Ramos (cell line): ENCODE measurements around the gene EML6.

Experiments used
- in situ Hi-C: fragments of 300-500 bp; cut with MboI; formaldehyde crosslinking; loops from one replicate; pipeline ENCODE4 v1.14.3; 2022; ENCODE audit warnings: low sequenced_read_pairs; ENCODE audit not compliant: unreplicated experiment

The EML6 gene

DNA sequence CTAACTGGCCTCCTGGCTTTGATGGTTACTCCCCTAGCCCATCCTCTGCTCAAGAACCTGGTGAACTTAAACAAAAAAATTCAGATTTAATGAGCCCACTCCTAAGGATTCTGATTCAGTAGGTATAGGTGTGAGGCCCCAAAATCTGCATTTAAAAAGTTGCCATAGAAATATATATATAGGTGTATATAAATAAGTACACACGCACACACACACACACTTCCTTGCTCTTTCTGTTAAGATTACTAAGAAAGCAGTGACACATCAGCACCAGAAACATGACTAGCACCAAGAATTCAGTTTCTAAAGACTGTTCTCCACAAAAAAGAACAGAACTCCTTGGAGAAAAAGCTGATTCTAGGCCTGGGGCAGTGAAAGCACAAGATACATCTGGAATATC is 17.8 kb downstream of the EML6 start:
- in situ Hi-C loops, result no loop called here

DNA sequence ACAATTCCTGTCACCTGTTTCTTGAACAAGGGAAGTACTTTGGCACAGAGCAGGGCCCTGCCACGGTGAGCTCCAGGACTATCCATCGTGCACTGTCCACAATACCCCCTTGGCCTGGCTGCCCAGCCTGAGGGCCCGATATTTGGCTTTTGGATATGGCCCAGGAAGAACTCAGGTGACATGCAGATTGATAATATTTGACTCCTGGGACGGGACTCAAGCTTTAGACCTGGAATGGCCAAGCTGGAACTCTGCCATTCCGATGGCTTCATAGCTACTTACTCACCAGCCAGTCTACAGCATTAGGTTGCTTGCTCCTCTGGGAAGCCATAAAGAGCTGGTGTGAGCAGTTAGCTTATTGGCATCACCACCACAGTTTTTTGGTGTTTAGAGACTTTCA is 26.6 kb downstream of the EML6 start:
- in situ Hi-C loops, result no loop called here

DNA sequence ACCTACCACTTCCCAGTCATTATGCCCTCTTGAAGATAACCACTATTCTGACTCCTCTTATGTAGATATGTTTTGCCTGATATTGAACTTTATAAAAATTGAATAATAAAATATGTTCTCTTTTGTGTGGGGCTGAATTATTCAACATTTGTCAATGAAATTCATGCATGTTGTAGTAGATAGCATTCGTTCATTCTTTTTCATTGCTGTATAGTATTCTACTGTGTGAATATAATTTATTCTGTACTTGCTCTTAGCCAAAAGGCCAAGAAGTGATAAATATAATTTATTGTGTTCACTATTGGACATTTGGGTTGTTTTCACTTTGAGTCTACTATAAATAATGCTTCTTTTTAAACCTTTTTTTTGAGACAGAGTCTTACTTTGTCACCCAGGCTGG is 29.0 kb downstream of the EML6 start:
- in situ Hi-C loops, result no loop called here

DNA sequence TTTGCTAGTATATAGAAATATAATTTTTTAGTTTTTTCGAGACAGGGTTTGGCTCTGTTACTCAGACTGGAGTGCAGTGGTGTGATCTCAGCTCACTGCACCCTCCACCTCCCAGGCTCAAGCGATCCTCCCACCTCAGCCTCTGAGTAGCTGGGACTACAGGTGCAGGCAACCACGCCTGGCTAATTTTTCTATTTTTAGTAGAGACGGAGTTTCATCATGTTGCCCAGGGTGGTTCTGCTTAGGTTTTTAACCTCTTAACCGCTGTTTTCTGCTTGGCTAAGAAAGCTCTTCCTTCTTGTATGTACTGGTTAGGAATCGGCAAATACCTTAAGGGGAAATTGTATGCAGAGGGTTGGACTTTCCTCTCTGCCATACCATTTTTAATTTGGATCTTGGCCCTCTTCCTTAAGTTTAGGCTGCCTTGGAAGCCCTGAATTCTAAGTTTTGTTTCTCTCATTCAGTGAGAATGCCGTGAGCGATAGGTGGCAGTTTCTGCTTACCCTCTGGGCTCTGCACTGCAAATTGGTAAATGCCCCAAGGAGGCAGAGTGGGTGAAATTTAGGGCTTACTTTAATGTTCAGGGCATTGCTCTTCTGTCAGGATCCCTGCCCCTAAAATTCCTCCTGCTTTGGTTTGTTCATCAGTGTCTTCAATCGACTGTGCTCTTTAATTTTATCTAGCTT is 32.3 kb downstream of the EML6 start:
- in situ Hi-C loops, result no loop called here

DNA sequence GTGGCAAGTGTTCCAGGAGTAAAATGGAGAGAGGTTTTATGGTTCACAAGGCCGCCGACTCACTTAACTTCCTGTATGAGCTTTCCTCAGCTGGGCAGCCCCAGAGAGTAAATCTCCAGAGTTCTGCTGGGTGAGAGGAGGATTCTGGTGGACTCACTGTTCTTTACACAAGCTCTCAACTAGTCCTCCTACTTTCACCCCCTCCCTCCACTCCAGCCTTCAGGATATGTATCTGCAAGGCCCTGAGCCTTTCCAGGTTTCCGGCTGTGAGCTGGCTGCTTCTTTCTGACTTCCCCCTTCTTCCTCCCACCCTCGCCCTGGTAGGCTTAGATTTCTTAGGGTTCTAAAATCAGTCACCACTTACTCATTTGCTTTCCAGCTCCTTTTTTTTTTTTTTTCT is 34.0 kb downstream of the EML6 start:
- in situ Hi-C loops, result no loop called here

DNA sequence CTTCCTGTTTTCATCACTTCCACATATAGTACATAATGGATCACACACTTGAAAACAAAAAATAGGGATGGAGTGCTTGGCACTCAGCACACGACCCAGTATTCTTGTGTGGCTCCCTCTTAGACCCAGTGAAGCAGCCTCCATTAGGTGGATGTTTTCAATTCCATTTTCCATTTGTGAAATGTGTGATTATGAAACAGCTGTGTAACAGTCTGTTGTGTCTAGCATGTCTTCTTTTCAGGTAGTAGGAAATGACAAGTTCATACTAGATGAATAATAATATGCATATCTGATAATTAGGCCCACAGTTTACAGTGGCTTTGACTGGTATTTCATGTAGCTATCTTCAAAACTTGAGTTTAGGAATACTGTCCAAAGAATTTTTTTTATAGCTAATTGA is 35.5 kb downstream of the EML6 start:
- in situ Hi-C loops, result no loop called here

DNA sequence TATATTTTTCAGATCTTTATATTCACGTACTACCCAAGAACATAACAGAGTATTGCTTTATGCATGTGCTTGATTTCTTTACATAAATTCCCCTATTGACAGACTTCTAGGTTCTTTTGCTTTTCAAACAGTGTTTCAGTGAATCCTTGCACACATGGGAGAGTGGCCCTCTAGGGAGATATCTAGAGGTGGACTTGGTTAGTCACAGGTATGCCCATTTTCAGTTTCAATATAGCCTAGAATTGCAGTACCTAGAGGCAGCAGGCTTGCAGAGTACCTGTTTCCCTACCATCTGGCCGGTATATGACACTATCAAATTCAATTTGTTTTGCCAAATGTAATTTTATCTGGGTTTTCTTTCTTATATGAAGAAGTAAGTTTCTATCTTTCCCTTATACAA is 36.8 kb downstream of the EML6 start:
- in situ Hi-C loops, result no loop called here

DNA sequence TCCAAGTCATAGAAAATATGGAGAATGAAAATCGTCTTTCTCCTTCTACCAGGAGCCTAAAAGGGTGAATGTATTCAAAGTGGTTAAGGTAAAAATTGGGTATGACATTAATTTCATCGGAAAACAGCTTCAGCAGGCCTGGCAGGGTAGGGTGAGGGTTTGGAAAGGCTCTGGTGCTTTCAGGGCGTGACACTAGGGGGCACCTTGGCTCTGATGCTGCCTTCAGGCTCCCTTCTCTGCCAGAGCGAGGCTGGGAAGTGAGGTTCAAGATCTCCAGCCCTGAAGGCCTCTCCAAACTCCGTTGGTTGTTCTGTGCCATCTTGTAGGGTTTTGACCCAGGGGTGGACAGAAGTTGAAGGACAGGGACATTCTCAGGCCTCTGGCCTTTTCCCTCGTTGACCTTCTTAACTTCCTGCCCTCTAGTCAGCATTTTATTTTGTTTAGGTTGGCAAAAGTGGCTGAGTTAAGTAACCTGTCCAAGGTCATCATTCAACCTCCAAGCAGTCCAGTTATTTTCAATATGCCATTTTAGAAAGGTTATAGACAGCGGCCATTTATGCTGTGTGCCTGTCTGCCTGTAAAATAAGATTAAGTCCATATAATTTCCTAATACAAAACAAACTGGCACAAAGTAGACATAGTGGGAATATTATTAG is 40.3 kb downstream of the EML6 start:
- in situ Hi-C loops, result no loop called here

DNA sequence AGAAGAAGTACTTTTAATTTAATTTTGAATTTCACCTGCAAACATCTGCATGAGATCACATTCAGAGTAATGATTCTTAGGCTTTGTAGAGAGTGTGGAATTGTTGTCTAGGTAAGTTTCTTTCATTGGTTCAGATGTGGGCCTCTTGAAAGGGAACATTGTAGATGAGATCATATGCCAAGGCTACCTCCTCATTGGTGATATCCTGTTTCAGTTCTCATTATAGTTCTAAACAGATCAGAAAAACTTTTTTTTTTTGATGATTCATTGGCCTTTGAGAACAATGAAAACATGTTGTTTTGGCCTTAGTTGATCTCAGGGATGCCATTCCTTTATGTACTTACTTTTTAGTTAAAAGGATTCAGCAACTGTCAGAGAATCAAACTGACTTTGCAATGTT is 44.5 kb downstream of the EML6 start:
- in situ Hi-C loops, result no loop called here

DNA sequence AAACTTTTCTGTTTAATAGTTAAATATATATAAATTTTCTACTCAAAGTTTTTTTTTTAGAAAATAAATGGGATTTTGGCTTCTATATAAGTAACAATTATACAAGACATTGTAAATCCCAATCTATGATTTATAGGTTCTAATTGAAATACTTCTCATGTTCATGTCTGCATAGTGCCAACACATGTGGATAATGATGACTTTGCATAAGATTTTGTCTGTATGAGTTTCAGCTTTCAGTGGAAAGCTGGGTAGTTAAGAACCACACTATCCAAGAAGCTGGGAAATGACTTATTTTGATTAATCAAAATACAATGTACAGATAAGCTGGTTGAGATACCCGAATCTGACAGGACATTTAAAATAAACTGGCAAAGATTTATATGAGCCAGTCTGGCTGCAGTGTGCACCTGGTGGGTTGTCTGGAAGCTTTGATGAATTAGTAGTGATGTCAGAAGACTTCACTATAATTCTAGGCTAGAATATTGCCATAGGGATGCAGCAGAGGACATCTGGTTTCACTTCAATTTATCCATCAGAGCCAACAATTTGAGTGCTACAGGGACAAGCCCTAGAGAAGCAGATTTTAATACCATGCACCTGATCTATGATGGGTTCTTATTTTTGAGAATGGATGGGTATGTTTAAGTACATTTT is 45.4 kb downstream of the EML6 start:
- in situ Hi-C loops, result no loop called here

DNA sequence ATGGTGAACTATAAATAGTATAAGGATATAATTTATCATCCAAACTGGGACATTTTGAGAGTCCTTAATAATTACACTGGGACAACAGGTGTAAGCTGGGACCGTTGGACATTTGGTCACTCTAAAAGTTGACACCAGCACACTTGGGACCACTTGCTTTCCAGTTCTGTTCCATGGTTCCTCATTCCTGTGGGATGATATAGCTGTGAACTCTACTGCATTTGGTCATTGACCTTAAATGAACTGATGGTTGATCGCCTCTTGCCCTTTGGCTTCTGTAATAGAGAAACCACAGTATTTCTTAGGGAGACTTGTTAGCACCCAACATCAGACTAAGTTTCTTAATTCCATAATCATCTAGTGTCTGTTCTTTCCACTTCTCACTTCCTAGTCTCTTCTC is 46.7 kb downstream of the EML6 start:
- in situ Hi-C loops, result no loop called here

DNA sequence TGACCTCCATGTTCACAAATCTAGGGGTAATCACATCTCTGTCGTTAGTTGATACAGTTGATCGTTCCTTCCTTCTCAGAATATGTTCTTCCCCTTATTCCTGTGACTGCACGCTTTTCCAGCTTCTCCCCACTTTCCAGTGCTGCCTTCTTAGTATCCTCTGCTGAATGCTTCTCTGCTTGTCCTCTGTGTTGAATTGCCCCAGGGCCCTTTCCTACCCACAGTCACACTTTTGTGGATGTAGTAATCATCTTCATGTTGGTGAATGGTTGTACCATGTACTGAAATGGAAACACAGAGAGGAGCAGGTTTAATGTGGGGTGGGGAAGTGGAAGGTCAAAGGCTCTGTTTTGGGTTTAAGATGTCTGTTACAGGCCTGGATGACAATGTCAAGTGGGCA is 47.2 kb downstream of the EML6 start:
- in situ Hi-C loops, result no loop called here

DNA sequence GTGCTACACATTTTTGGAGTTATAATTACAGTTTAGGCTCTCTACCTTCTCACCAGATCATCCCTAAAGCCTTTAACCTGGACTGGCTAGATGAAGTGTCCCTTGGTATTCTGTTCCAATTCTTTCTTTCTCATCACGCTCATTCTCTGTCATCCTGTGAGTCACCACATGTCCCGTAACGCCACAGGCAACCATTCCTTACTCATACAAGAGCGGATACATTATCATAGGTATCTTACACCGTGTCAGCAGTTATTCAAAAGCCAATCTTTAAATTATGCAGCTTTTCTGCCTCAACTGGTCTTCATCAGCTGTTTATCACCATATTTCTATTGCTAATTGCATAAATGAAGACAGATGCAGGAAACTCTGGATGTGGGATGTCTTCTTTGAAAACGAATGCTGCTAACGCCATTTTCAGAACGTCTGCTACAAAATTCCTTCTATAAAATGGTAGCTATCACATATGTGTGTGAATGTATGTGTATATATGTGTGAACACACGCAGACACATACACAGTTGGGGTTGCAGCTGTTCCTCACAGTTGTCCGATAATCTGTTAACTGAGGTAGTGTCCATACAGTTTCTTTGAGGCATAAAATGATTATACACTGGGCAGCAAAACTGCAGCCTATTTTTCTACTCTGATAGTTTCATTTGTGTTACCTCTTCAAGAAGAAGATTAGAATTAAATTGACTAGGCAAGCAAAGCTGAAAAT is 47.9 kb downstream of the EML6 start:
- in situ Hi-C loops, result no loop called here

DNA sequence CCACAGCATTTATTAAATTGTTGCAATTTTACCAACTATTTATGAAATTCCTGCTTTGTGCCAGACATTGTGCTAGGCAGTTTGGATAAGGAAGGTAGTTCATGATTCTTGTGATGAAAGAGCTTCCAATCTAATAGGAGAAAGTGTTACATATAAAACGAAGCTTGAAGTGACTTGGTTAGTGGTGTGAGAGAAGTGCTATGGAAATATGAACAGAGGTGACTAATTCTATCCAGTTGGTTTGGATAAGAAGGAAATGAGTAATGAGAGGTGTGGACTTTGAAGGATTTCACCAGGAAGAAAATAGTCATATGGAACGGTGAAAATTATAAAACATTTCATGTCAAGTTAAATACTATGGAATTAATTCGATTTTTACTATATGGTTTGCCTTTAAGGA is 48.6 kb downstream of the EML6 start:
- in situ Hi-C loops, result no loop called here

DNA sequence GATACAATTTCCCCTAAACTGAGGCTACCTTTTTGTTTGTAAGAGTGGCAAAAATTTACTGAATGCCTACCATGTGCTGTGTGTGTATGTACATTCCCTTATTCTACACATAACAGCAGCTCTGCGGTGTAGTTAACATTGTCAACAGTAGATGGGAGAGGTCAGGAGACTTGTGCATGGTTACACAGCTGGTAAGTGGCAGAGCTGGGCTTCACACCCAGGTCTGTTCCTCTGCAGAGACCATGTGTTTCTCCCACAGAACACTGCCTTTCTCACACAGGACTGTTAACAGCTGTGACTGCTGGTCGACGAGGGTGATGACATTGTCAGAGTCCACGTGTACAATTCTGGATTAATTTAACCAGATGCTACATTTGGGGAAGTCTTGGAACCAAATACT is 49.1 kb downstream of the EML6 start:
- in situ Hi-C loops, result no loop called here

DNA sequence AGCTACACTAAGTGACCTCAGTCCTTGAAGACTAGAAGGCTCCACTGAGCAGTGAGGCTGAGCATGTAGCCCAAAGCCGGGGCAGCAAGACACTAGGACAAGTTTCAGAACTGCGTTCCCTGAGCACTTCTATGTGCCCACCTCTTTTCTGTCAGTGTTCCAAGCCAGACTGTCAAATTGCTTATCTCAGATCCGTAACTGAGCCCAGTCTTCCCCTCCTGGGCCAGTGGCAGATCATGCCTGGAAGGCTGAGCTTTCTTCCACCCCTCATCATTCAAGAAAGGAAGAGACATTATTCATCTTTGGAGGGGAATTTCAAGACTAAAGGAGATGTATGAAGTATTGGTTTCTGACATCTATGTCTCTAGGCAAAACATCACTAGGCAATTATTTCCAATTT is 49.8 kb downstream of the EML6 start:
- in situ Hi-C loops, result no loop called here

DNA sequence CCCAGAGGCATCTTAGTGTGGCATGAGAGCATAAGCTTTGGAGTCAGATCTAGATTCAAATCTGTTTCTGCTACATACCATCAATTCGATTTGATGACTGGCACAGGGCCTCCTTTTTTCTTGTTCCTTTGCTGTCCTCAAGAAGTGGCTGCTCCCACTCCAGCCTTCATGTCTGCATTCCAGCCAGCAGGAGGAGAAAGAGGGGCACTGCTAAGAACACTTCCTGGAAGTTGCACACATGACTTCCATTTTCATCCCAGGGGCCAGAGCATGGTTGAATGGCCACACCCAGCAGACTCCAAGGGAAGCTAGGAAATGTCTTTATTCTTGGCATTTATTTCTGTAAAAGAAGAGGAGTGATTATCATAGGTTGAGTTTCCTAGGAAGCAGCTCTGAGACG is 50.4 kb downstream of the EML6 start:
- in situ Hi-C loops, result no loop called here

DNA sequence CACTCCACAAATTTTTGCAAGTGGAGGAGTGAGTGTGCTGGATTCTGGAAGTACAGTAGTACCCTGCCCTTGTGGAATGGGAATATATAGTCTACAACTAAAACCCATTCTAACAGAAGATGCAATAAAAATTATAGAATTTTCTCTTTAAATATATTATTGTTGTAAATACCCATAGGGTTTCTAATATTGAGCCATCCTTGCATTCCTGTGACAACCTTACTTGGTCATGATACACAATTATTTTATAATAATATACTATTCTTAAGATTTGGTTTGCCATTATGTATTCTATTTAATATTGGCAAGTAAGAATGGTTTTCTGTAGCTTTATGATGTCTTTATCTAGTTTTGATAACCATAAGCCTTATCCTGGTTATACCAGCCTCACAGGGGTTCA is 52.2 kb downstream of the EML6 start:
- in situ Hi-C loops, result no loop called here

DNA sequence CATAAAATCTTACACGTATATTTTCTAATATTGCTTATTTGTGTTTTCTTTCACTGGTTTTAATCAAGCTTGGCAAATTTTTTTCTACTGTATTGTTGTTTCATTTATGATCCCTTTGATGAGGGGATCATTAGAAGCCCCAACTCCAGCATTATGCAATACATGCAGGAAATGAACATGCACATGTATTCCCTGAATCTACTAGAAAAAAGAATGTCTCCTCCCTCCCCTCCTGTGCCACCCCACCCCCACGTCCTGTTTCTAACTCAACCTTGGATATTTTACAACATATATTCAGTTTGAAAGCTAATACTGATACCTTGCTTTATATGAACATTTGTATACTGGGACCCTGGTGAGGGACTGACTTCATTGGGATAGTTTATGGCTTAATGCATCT is 53.0 kb downstream of the EML6 start:
- in situ Hi-C loops, result no loop called here

DNA sequence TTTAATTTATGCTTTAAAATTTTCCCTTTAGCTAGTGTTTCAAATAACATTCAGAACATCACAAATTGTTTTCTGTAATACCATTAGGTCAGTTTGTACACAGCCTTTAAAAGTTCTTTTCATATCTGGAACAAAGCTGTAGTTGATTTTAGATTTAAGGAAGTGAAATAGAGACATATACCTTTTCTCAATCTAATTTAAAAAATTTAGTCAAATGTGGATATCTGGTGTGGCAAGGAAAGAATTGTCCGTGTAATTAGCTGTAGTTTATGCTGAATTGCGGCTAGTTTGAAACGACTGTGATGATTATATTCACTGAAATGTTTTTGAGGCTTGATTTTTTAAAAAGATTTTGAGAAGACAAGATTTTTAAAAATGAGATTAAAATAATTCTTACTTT is 59.9 kb downstream of the EML6 start:
- in situ Hi-C loops, result no loop called here

DNA sequence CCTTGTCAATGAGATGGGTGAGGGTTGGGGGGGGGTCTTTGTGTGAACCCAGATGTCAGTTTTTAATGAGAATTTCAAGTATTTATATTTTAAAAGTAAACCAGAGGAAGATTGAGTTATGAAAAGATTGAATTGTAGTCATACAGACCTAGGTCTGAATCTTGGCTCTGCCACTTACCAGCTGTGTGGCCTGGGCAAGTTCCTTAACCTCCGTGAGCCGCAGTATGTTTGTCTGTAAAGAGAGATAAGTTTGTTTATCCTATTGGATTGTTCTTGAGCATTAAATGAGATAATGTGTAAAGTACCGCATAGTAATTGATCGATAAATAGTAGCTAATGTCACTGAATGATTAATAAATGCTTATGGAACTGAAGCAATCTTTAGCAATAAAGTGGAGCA is 63.8 kb downstream of the EML6 start:
- in situ Hi-C loops, result no loop called here
